Uterus (tissue), 4 donors: ENCODE measurements around the gene CELSR3. TPM values are rescaled to one million over a fixed set of nuclear protein-coding genes. Genes with fewer than 3 reads are reported as not detected.

Source experiments
- DNase-seq, 2 donors: peaks; one replicate each; pipeline ENCODE4 v3.0.0-alpha.2; 2019 to 2020
- H3K27ac ChIP-seq, 2 donors: fragments of 200-600 bp; sonication (generic); 1 replicate in 1 of 2; 2 replicates in 1 of 2; pipeline ENCODE4 v1.5.1; 2016 to 2018
- H3K27me3 ChIP-seq, 2 donors: fragments of 200-600 bp; sonication (generic); one replicate each; pipeline ENCODE4 v1.5.1; 2018 to 2019; ENCODE audit warnings: control low read depth in 1 of 2
- H3K36me3 ChIP-seq, 2 donors: fragments of 200-600 bp; sonication (generic); one replicate each; pipeline ENCODE4 v1.5.1; 2019; ENCODE audit warnings: control low read depth in 1 of 2
- H3K4me1 ChIP-seq, 2 donors: fragments of 200-600 bp; sonication (generic); one replicate each; pipeline ENCODE4 v1.5.1; 2018 to 2019; ENCODE audit warnings: control low read depth in 1 of 2
- H3K4me3 ChIP-seq, 2 donors: fragments of 200-600 bp; sonication (generic); 1 replicate in 1 of 2; 2 replicates in 1 of 2; pipeline ENCODE4 v1.5.1; 2018 to 2019; ENCODE audit warnings: mild to moderate bottlenecking in 1 of 2
- H3K9me3 ChIP-seq, 2 donors: fragments of 200-600 bp; sonication (generic); one replicate each; pipeline ENCODE4 v1.5.1; 2019; ENCODE audit warnings: control low read depth in 1 of 2
- CTCF ChIP-seq, 4 experiments: fragments of 200-600 bp in 2 of 4; fragments of 450-650 bp in 2 of 4; sonication (generic) in 2 of 4; IDR thresholded peaks; one replicate each; pipeline ENCODE4 v1.5.1; 2016 to 2019; ENCODE audit warnings: antibody characterized with exemption in 4 of 4, mild to moderate bottlenecking in 2 of 4, moderate library complexity in 1 of 4
- POLR2A ChIP-seq, 2 donors: fragments of 450-650 bp; IDR thresholded peaks; one replicate each; pipeline ENCODE4 v1.6.1; 2016; ENCODE audit warnings: antibody characterized with exemption in 2 of 2, mild to moderate bottlenecking in 1 of 2, moderate library complexity in 1 of 2
- intact Hi-C: fragments of 100-400 bp; cut with DNase I; formaldehyde crosslinking; loops from one replicate; pipeline ENCODE4 v1.15.1; 2023; ENCODE audit warnings: low total_unique reads
- total RNA-seq, 4 donors: library from RNA; depleted of rRNA in 3 of 4; stranded (reverse); fragments of >200 nt in 3 of 4; gene quantifications; one replicate each; pipeline versions ENCODE4 v1.1.0 to v1.2.4, GENCODE V29; 2014 to 2023
- donor health status: DM: yes; HTN: yes; CAD: no.

Gene CELSR3
- total RNA-seq, 4 donors from 2014 or later = under 0.01 to 3.4 (median 1.3) TPM; not detected in 1

DNA sequence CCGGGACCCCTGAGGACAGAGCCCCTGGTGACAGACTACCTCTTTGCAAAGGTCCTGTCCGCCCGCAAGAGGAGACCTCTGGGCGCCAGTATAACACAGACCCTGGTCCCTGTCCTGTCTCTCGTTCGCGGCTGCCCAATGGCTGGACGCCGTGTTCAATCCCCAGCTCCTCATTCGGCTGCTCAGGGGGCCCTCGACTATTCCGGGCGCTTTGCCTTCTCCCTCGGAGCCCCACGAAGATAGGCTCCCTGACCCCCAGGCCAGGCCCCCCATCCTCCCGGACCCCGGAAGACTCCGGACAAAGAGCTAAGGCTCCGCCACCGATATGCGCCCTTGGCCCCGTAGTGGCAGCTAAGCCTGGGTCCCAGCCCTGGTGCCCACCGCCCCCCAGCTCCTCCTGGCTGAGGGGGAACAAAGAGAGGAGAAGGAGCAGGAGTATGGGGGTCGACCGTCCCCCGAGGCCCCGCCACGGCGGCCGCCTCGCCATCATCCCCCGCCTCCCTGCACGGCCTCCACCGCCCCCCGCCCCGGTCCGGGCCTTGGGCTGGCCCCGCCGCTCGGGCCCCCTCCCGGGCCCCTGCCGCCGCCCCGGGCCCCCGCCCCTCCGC lies 437 bp downstream of the CELSR3 start:
- Histone ChIP-seq H3K4me3 (peak overlapping the region; percentile 33 to 41), H3K4me1 (peaks cover 0 to 12% of the 10 kb centered on the region in 2 donors), H3K36me3 (no peaks in the 10 kb centered on the region), H3K27ac (no peak overlapping the region), H3K27me3 (peaks cover 0 to 5% of the 10 kb centered on the region in 2 donors), H3K9me3 (no peaks in the 10 kb centered on the region)
- intact Hi-C loops = no loop called here
- TF ChIP-seq CTCF (IDR thresholded peaks at IDR 0.05) (no peak), POLR2A (IDR thresholded peaks at IDR 0.05) (no peak)
- DNase-seq = no peak

- H3K36me3 ChIP-seq = no peaks in the 10 kb centered on the region
- H3K4me1 ChIP-seq = peaks cover 0 to 12% of the 10 kb centered on the region in 2 donors
- DNase-seq = peak; percentile 50 to 65
- intact Hi-C loops = no loop called here
- peak overlapping the region in 1 of 2 donors; percentile 11 for H3K4me3 ChIP-seq
- H3K27ac ChIP-seq = no peak overlapping the region
- peaks cover 0 to 5% of the 10 kb centered on the region in 2 donors for H3K27me3 ChIP-seq
- TF ChIP-seq POLR2A (IDR thresholded peaks at IDR 0.05) = no peak
- no peak for TF ChIP-seq CTCF (IDR thresholded peaks at IDR 0.05)
- H3K9me3 ChIP-seq = no peaks in the 10 kb centered on the region
Observed at GRCh38 chr3:48661501-48662144, 1.1 kb downstream of the CELSR3 start.

DNA sequence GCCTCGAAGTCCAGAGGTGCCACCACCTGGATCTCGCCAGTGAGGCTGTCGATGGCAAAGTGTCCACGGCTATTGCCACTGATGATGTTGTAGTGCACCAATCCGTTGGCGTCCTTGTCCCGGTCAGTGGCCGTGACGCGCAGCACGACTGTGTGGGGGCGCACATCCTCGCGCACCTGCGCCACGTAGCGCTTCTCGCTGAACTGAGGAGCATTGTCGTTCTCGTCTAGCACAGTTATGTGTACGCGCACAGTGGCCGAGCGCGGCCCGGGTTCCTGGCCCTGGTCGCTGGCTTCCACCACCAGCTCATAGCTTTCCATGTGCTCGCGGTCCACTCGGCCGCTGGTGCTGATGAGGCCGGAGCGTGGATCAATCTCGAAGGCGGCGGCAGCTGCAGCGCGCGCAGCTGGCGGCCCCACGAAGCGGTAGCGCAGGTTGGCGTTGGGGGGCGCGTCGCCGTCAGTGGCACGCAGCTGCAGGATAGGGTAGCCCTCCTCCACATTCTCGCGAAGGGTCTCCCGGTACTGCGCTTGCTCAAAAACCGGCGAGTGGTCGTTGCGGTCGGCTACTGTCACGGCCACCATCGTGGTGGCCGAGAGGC lies 1.8 kb downstream of the CELSR3 start:
- H3K27me3 ChIP-seq = peaks cover 0 to 5% of the 10 kb centered on the region in 2 donors
- H3K9me3 ChIP-seq = no peaks in the 10 kb centered on the region
- no peak overlapping the region for H3K4me3 ChIP-seq
- intact Hi-C loops = no loop called here
- peaks cover 0 to 12% of the 10 kb centered on the region in 2 donors for H3K4me1 ChIP-seq
- H3K36me3 ChIP-seq = no peaks in the 10 kb centered on the region
- DNase-seq = no peak
- no peak for TF ChIP-seq CTCF (IDR thresholded peaks at IDR 0.05)
- TF ChIP-seq POLR2A (IDR thresholded peaks at IDR 0.05) = no peak
- no peak overlapping the region for H3K27ac ChIP-seq

- Histone ChIP-seq H3K36me3 (no peaks in the 10 kb centered on the region), H3K27ac (peak overlapping the region in 1 of 2 donors; percentile 64), H3K27me3 (peaks cover 0 to under 1% of the 10 kb centered on the region in 2 donors), H3K4me1 (peaks cover 0 to 10% of the 10 kb centered on the region in 2 donors), H3K4me3 (peak overlapping the region; percentile 26 to 40), H3K9me3 (no peaks in the 10 kb centered on the region)
- intact Hi-C loops = no loop called here
- DNase-seq = no peak
- TF ChIP-seq POLR2A (IDR thresholded peaks at IDR 0.05) (no peak), CTCF (IDR thresholded peaks at IDR 0.05) (no peak)
Observed at GRCh38 chr3:48656841-48657281, 5.8 kb downstream of the CELSR3 start.
